OCI-LY3 (cell line): Measurements from ENCODE around the gene NBEA.

Experiments
- H2AFZ ChIP-seq: fragments of 200-600, 300-600 bp; shearing (Covaris generic); 2 replicates; pipeline ENCODE4 v1.6.0; 2014; ENCODE audit warnings: antibody characterized with exemption, low read depth, low read length
- H3K27ac ChIP-seq: fragments of 200-600, 300-600 bp; sonication (generic); 2 replicates; pipeline ENCODE4 v1.5.1; 2014; ENCODE audit warnings: mild to moderate bottlenecking, low read length, moderate library complexity, mixed read lengths
- H3K27me3 ChIP-seq: fragments of 200-600, 300-600 bp; sonication (generic); 2 replicates; pipeline ENCODE4 v1.6.1; 2014; ENCODE audit warnings: low read depth, low read length, mixed read lengths
- H3K36me3 ChIP-seq: fragments of 200-600, 300-600 bp; sonication (generic); replicated peaks from 2 replicates; pipeline ENCODE3; 2014; ENCODE audit warnings: low read depth, low read length, mixed read lengths
- H3K4me1 ChIP-seq: fragments of 300-600, 200-600 bp; sonication (generic); 2 replicates; pipeline ENCODE4 v1.6.1; 2014; ENCODE audit warnings: low read length, mixed read lengths
- H3K4me2 ChIP-seq: fragments of 200-600, 300-600 bp; sonication (generic); 2 replicates; pipeline ENCODE4 v1.6.1; 2014; ENCODE audit warnings: low read length, mixed read lengths
- H3K4me3 ChIP-seq: fragments of 300-600, 200-600 bp; sonication (generic); 2 replicates; pipeline ENCODE4 v1.5.1; 2014; ENCODE audit warnings: antibody characterized with exemption, mild to moderate bottlenecking, low read length, moderate library complexity
- H3K79me2 ChIP-seq: fragments of 300-600, 200-600 bp; shearing (Covaris generic); 2 replicates; pipeline ENCODE4 v1.6.1; 2014; ENCODE audit warnings: mild to moderate bottlenecking, low read length, mixed read lengths
- H3K9ac ChIP-seq: fragments of 300-600, 200-600 bp; shearing (Covaris generic); 2 replicates; pipeline ENCODE4 v1.6.0; 2014; ENCODE audit warnings: mild to moderate bottlenecking, low read length, moderate library complexity
- H3K9me3 ChIP-seq: fragments of 200-600, 300-600 bp; shearing (Covaris generic); 2 replicates; pipeline ENCODE4 v1.6.1; 2014; ENCODE audit warnings: low read length, mixed read lengths; ENCODE audit not compliant: insufficient read depth
- H4K20me1 ChIP-seq: fragments of 200-600, 300-600 bp; sonication (generic); 2 replicates; pipeline ENCODE4 v1.6.1; 2016; ENCODE audit warnings: low read length, mixed read lengths; ENCODE audit not compliant: insufficient read depth
- EZH2phosphoT487 ChIP-seq: fragments of 200-600 bp; shearing (Covaris generic); IDR thresholded peaks from 2 replicates; pipeline ENCODE4 v1.6.1; 2018; ENCODE audit warnings: antibody characterized with exemption, mixed run types, low read depth
- TF ChIP-seq, protein P1 (sequence below): fragments of 200-600, 300-600 bp; sonication (generic); IDR thresholded peaks from 2 replicates; pipeline ENCODE4 v1.5.1; 2014; ENCODE audit warnings: antibody characterized with exemption, low read length, low read depth

The NBEA gene

DNA sequence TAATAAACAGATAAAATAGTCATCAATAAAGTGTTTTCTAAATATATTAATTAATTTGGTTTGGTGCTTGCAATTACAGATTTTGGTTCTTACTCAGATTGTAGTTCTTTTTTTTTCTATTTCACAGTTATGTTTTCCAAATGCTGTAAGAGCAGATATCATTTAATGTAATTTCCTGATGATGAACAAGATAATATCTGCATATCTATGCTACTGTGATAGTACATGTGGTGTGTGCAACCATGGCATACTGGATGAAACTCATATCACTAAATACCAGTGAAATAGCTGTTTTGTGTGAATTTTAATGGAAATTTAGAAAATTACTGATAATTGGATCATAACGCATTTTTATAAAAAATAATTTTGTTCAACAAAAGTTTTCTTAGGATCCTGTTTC is 623.2 kb downstream of the NBEA start:
- H3K36me3 ChIP-seq, result no peaks in the 10 kb centered on the region
- no peaks in the 10 kb centered on the region for H4K20me1 ChIP-seq
- H3K4me3 ChIP-seq, result no peak overlapping the region
- H3K9me3 ChIP-seq, result no peaks in the 10 kb centered on the region
- H3K4me1 ChIP-seq, result peaks cover 5% of the 10 kb centered on the region; the same call in 1 of the 2 replicates
- no peak overlapping the region for H3K9ac ChIP-seq
- no peak overlapping the region for H2AFZ ChIP-seq
- TF ChIP-seq EZH2phosphoT487, result no peak
- TF ChIP-seq, protein P1, sequence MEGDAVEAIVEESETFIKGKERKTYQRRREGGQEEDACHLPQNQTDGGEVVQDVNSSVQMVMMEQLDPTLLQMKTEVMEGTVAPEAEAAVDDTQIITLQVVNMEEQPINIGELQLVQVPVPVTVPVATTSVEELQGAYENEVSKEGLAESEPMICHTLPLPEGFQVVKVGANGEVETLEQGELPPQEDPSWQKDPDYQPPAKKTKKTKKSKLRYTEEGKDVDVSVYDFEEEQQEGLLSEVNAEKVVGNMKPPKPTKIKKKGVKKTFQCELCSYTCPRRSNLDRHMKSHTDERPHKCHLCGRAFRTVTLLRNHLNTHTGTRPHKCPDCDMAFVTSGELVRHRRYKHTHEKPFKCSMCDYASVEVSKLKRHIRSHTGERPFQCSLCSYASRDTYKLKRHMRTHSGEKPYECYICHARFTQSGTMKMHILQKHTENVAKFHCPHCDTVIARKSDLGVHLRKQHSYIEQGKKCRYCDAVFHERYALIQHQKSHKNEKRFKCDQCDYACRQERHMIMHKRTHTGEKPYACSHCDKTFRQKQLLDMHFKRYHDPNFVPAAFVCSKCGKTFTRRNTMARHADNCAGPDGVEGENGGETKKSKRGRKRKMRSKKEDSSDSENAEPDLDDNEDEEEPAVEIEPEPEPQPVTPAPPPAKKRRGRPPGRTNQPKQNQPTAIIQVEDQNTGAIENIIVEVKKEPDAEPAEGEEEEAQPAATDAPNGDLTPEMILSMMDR, result no peak
- H3K79me2 ChIP-seq, result no peaks in the 10 kb centered on the region
- no peak overlapping the region for H3K4me2 ChIP-seq
- no peaks in the 10 kb centered on the region for H3K27me3 ChIP-seq
- H3K27ac ChIP-seq, result no peak overlapping the region

DNA sequence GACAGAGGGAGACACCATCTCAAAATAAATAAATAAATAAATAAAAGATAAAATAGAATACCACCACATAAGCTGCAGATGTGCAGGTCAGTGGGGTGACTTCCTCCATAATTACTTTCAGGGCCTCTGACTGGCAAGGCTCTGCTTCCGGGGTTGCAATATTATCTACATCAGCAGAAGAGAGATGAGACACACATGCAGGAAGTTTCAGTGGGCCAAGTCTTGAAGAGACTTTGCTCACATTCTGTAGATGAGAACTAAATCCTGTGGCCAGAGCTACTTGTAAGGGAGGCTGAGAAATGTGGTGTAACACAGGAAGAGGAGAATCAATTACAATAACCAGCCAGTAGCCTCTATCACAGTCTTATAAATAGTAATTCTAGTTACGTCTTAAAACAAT is 624.3 kb downstream of the NBEA start:
- Histone ChIP-seq H4K20me1 (no peaks in the 10 kb centered on the region), H3K4me1 (peaks cover 5% of the 10 kb centered on the region; the same call in 1 of the 2 replicates), H3K27me3 (no peaks in the 10 kb centered on the region), H3K27ac (no peak overlapping the region), H3K9ac (no peak overlapping the region), H3K4me3 (no peak overlapping the region), H3K36me3 (no peaks in the 10 kb centered on the region), H3K79me2 (no peaks in the 10 kb centered on the region), H3K4me2 (no peak overlapping the region), H2AFZ (no peak overlapping the region), H3K9me3 (no peaks in the 10 kb centered on the region)
- no peak for TF ChIP-seq EZH2phosphoT487
- TF ChIP-seq, protein P1, result no peak

DNA sequence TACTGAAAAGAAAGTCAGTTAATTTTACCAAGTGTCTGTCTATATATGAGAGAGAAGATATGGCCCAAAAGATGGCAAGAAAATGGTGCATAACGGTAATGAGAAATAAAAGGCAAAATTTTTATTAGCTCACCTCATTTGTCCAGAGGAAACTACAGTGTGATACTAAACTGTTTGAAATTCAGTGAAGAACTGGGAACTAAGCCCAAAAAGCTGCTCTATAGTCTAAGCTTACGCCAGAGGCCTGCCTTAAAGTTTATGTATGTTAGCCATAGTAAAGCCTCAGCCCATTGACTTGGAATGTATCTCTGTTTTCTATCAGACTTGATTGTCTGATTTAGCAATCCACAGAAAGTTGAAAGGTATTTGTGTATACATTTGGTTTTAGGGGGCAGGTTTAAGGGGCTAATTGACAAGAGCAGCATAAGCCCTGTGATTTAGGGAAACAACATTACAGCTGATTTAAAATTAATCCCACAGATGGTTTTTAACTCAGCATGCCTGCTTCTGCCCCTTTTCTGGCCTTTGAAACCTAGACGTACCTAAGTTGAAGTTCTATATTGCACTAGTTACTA is 625.4 kb downstream of the NBEA start:
- H3K9ac ChIP-seq, result no peak overlapping the region
- H3K36me3 ChIP-seq, result no peaks in the 10 kb centered on the region
- no peaks in the 10 kb centered on the region for H4K20me1 ChIP-seq
- no peak for TF ChIP-seq EZH2phosphoT487
- TF ChIP-seq, protein P1, result no peak
- H3K4me2 ChIP-seq, result no peak overlapping the region
- H3K27me3 ChIP-seq, result no peaks in the 10 kb centered on the region
- no peaks in the 10 kb centered on the region for H3K79me2 ChIP-seq
- H2AFZ ChIP-seq, result no peak overlapping the region
- H3K4me1 ChIP-seq, result peaks cover 3% of the 10 kb centered on the region; the same call in 1 of the 2 replicates
- no peak overlapping the region for H3K27ac ChIP-seq
- no peak overlapping the region for H3K4me3 ChIP-seq
- H3K9me3 ChIP-seq, result no peaks in the 10 kb centered on the region

DNA sequence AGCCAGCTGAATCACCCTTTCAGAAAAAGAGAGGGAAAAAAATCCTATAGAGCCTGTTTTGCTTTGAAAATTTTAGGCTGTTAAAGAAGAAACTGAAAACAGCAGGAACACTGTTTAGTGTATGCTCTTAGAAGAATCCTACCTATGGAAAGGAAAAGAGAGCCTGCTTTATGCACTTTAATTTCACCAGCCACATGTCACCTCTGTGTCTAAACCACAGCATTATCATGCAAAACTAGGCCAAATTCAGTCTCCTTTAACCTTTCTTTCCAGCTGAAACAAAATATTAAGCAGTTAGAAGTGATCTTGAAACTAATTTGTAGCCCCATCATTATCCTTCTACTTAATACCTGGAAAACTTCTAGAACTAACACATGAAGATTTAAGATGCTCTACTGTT is 631.6 kb downstream of the NBEA start:
- H3K27ac ChIP-seq, result no peak overlapping the region
- no peak overlapping the region for H3K9ac ChIP-seq
- H3K4me2 ChIP-seq, result no peak overlapping the region
- H2AFZ ChIP-seq, result no peak overlapping the region
- no peaks in the 10 kb centered on the region for H3K27me3 ChIP-seq
- H3K36me3 ChIP-seq, result no peaks in the 10 kb centered on the region
- H3K9me3 ChIP-seq, result no peaks in the 10 kb centered on the region
- TF ChIP-seq, protein P1, result no peak
- TF ChIP-seq EZH2phosphoT487, result no peak
- H3K4me3 ChIP-seq, result no peak overlapping the region
- peaks cover 3% of the 10 kb centered on the region; the same call in 1 of the 2 replicates for H3K4me1 ChIP-seq
- H4K20me1 ChIP-seq, result no peaks in the 10 kb centered on the region
- H3K79me2 ChIP-seq, result no peaks in the 10 kb centered on the region
